ENCODE measurements around the gene ZNF101. TPM values are rescaled to one million over a fixed set of nuclear protein-coding genes. Genes with fewer than 3 reads are reported as not detected.

ZNF101 gene
- polyA plus RNA-seq, 1 experiment = 4.5 TPM

DNA sequence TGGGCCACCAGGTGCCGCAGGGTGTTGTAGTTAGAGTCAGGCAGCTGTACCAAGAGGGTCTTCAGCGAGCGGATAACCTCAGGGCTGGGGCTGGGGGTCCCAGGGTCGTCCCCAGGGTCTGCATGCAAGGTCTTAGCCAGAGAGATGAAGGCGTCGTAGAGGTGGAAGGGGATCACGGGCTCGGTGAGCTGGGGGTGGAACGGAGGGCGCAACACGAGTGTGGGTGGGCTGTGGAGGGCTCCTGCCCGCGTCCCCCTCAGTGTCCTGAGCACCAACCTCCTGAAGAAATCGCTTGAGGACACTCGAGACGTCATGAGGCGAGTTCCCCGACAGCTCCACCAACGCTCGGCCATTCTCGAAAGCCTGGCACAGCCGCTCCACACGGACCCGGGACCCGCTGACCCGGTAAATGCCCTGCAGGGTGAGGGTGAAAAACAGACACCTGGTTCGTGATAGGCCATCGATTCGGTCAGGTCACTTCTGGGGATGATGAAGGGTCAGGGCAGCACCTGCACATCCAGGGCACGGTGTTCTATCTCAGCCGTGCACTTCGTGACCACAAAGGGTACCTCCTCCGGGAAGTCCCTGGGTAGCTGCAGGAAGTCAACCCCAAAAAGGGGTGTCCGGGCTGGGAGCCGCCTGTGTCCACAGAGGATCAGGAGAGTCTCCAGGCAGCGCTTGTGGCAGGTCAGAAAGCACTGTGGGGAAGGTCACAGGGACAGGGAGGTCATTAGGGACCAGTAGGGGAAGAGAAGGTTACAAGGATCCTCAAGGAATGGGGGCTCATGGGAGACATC is 33.9 kb upstream of the ZNF101 start:
- TF ChIP-seq, protein P1, sequence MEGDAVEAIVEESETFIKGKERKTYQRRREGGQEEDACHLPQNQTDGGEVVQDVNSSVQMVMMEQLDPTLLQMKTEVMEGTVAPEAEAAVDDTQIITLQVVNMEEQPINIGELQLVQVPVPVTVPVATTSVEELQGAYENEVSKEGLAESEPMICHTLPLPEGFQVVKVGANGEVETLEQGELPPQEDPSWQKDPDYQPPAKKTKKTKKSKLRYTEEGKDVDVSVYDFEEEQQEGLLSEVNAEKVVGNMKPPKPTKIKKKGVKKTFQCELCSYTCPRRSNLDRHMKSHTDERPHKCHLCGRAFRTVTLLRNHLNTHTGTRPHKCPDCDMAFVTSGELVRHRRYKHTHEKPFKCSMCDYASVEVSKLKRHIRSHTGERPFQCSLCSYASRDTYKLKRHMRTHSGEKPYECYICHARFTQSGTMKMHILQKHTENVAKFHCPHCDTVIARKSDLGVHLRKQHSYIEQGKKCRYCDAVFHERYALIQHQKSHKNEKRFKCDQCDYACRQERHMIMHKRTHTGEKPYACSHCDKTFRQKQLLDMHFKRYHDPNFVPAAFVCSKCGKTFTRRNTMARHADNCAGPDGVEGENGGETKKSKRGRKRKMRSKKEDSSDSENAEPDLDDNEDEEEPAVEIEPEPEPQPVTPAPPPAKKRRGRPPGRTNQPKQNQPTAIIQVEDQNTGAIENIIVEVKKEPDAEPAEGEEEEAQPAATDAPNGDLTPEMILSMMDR (IDR thresholded peaks at IDR 0.05; ENCODE audit: low read depth, low read length) = no peak
- Histone ChIP-seq H3K4me3 (ENCODE audit: low read depth, low read length) (no peak overlapping the region), H3K27me3 (ENCODE audit: control insufficient read depth, insufficient read depth, low read length) (no peaks in the 10 kb centered on the region), H3K9me3 (ENCODE audit: control insufficient read depth, insufficient read depth, low read length) (no peaks in the 10 kb centered on the region; the same call in 1 of the 2 replicates), H3K27ac (ENCODE audit: low read depth, low read length) (peak overlapping the region; percentile 21)
- POLR2A ChIA-PET = no interaction called here
- DNase-seq (ENCODE audit: low read depth, low spot score) = no peak
- CTCF ChIA-PET = no interaction called here

DNA sequence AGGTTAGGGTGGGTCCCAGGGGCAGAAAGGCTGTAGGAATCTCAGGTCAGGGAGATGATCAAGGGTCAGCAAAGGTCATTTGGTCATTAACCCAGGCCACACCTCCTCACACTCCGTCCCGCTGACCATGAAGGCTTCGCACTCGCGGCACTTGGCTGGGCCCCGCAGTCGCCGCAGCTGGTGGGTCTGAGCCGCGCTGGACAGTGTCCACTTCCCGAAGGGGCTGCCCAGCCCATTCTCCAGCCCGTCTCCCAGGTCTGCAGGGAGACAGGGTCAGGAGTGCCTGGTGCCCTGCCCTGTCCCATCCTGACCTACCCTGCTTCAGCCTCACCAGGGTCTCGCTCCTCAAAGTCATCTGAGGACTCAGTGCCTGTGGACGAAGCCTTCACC is 33.3 kb upstream of the ZNF101 start:
- DNase-seq (ENCODE audit: low read depth, low spot score) = no peak
- ChIA-PET CTCF (interaction anchor here (1.6 kb wide), 1 partner anchor 103 kb away, joined by 6 read pairs; no protein-coding TSS in a partner anchor), POLR2A (no interaction called here)
- no peak overlapping the region for H3K4me3 ChIP-seq (ENCODE audit: low read depth, low read length)
- TF ChIP-seq, protein P1 (IDR thresholded peaks at IDR 0.05; ENCODE audit: low read depth, low read length) = no peak
- H3K27ac ChIP-seq (ENCODE audit: low read depth, low read length) = peak overlapping the region; percentile 21
- no peaks in the 10 kb centered on the region; the same call in 1 of the 2 replicates for H3K9me3 ChIP-seq (ENCODE audit: control insufficient read depth, insufficient read depth, low read length)
- no peaks in the 10 kb centered on the region for H3K27me3 ChIP-seq (ENCODE audit: control insufficient read depth, insufficient read depth, low read length)

DNA sequence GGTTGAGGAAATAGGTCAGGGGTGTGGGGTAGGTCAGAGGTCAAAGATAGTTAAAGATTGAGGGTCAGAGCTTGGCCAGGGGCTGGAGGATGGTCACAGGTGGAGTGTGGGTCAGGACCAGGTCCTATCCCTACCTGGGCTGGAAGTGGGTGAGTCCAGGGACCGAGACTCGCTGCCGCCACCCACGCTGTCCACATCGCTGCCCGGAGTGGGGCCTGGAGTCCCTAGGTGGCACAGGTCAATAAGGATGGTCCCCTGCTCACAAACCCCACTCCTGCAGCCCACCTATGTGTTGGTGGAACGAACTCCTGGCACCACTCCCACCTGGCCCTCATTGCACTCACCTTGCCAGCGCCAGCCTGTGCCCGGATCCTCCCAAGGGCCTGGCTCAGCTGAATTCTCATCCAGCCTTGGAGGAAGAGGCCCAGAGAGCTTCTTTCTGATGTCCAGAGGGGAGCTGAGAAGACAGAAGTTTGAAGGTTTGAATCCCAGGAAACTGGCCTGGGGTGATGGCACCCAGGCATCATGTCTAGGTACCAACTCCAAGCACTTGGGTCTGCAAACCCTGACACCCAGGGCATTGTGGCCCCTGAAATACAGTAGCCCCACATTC is 32.0 kb upstream of the ZNF101 start:
- H3K4me3 ChIP-seq (ENCODE audit: low read depth, low read length) = no peak overlapping the region
- no peaks in the 10 kb centered on the region for H3K27me3 ChIP-seq (ENCODE audit: control insufficient read depth, insufficient read depth, low read length)
- H3K27ac ChIP-seq (ENCODE audit: low read depth, low read length) = no peak overlapping the region
- no peaks in the 10 kb centered on the region; the same call in 1 of the 2 replicates for H3K9me3 ChIP-seq (ENCODE audit: control insufficient read depth, insufficient read depth, low read length)
- TF ChIP-seq, protein P1 (IDR thresholded peaks at IDR 0.05; ENCODE audit: low read depth, low read length) = no peak
- DNase-seq (ENCODE audit: low read depth, low spot score) = no peak
- ChIA-PET CTCF (interaction anchor here (1.6 kb wide), 1 partner anchor 104 kb away, joined by 6 read pairs; no protein-coding TSS in a partner anchor), POLR2A (no interaction called here)

DNA sequence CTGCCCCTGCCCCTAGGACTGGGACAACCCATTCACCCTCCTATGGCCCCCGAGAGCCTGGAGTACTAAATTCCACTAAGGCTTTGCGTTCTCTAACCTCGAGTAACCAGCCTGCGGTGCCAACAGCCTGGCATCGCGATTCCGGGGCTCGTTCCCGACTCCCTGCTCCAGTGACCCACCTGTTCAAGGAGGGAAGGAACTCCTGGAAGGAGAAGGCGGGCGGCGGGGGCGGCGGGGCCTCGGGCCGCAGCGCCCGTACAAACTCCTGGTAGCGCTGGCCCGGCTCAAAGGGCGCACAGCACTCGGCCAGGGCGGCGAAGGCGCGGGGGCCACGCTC is 31.5 kb upstream of the ZNF101 start:
- ChIA-PET POLR2A (no interaction called here), CTCF (no interaction called here)
- H3K27ac ChIP-seq (ENCODE audit: low read depth, low read length) = no peak overlapping the region
- H3K4me3 ChIP-seq (ENCODE audit: low read depth, low read length) = no peak overlapping the region
- TF ChIP-seq, protein P1 (IDR thresholded peaks at IDR 0.05; ENCODE audit: low read depth, low read length) = no peak
- no peaks in the 10 kb centered on the region for H3K27me3 ChIP-seq (ENCODE audit: control insufficient read depth, insufficient read depth, low read length)
- H3K9me3 ChIP-seq (ENCODE audit: control insufficient read depth, insufficient read depth, low read length) = no peaks in the 10 kb centered on the region; the same call in 1 of the 2 replicates
- DNase-seq (ENCODE audit: low read depth, low spot score) = no peak
